Measurements from ENCODE around the gene SLC9A9.

SLC9A9 gene

GRCh38 chr3:143612541-143612940, 235.7 kb downstream of the SLC9A9 start:
- H3K9me3 ChIP-seq (replicated peaks; ENCODE audit: insufficient read depth, low read length) = no peaks in the 10 kb centered on the region
- no peaks in the 10 kb centered on the region for H3K36me3 ChIP-seq (replicated peaks; ENCODE audit: insufficient read depth, low read length)
- no peaks in the 10 kb centered on the region for H3K27me3 ChIP-seq (replicated peaks; ENCODE audit: insufficient read depth, low read length)
- no peak overlapping the region for H3K9ac ChIP-seq (ENCODE audit: low read length)
- no peak overlapping the region for H3K27ac ChIP-seq (ENCODE audit: low read length)
- no peaks in the 10 kb centered on the region for H3K9me2 ChIP-seq (replicated peaks; ENCODE audit: insufficient read depth, low read length)
- no peaks in the 10 kb centered on the region for H3K79me2 ChIP-seq (ENCODE audit: low read length)
- H3K4me2 ChIP-seq (ENCODE audit: low read depth, low read length) = no peak overlapping the region
- H2AFZ ChIP-seq (ENCODE audit: low read length) = no peak overlapping the region
- no peak for DNase-seq
- H3F3A ChIP-seq (ENCODE audit: insufficient read depth, low read length) = no peaks in the 10 kb centered on the region
- TF ChIP-seq EZH2 (optimal IDR thresholded peaks at IDR 0.05; ENCODE audit: low read depth, low read length) = no peak
- H3K4me3 ChIP-seq (ENCODE audit: low read length) = no peak overlapping the region
- H3K4me1 ChIP-seq (ENCODE audit: low read length) = no peaks in the 10 kb centered on the region
- H4K20me1 ChIP-seq (ENCODE audit: insufficient read depth, low read length) = no peaks in the 10 kb centered on the region

DNA sequence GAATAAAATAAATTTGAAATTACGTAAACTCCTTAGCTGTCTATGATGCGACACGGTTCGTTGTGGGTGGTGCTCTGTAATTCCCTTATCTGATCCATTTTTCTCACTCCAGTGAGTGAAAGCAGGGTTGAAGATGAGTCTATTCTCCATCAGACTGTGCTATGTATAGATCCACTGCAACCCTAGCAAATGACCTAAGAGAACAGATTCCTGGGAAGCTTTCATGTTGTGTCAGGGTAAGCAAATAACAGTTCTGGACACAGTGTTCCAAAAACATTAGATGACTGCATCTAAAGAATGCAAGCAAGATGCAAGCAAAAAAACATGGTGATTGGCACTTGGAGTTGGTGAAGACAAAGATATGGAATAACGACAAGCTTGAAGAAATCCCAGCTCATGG, 239.3 kb downstream of the SLC9A9 start:
- Histone ChIP-seq H3K27me3 (replicated peaks; ENCODE audit: insufficient read depth, low read length) (no peaks in the 10 kb centered on the region), H3K4me1 (ENCODE audit: low read length) (no peaks in the 10 kb centered on the region), H3K36me3 (replicated peaks; ENCODE audit: insufficient read depth, low read length) (no peaks in the 10 kb centered on the region), H2AFZ (ENCODE audit: low read length) (no peak overlapping the region), H3K27ac (ENCODE audit: low read length) (no peak overlapping the region), H3K9me3 (replicated peaks; ENCODE audit: insufficient read depth, low read length) (no peaks in the 10 kb centered on the region), H3K4me2 (ENCODE audit: low read depth, low read length) (no peak overlapping the region), H3K79me2 (ENCODE audit: low read length) (no peaks in the 10 kb centered on the region), H3K9ac (ENCODE audit: low read length) (no peak overlapping the region), H3K4me3 (ENCODE audit: low read length) (no peak overlapping the region), H4K20me1 (ENCODE audit: insufficient read depth, low read length) (no peaks in the 10 kb centered on the region), H3K9me2 (replicated peaks; ENCODE audit: insufficient read depth, low read length) (no peaks in the 10 kb centered on the region), H3F3A (ENCODE audit: insufficient read depth, low read length) (no peaks in the 10 kb centered on the region)
- DNase-seq = no peak
- TF ChIP-seq EZH2phosphoT487 (IDR thresholded peaks at IDR 0.05; ENCODE audit: low read length) (no peak), EZH2 (optimal IDR thresholded peaks at IDR 0.05; ENCODE audit: low read depth, low read length) (no peak)
- TF ChIP-seq, protein P1, sequence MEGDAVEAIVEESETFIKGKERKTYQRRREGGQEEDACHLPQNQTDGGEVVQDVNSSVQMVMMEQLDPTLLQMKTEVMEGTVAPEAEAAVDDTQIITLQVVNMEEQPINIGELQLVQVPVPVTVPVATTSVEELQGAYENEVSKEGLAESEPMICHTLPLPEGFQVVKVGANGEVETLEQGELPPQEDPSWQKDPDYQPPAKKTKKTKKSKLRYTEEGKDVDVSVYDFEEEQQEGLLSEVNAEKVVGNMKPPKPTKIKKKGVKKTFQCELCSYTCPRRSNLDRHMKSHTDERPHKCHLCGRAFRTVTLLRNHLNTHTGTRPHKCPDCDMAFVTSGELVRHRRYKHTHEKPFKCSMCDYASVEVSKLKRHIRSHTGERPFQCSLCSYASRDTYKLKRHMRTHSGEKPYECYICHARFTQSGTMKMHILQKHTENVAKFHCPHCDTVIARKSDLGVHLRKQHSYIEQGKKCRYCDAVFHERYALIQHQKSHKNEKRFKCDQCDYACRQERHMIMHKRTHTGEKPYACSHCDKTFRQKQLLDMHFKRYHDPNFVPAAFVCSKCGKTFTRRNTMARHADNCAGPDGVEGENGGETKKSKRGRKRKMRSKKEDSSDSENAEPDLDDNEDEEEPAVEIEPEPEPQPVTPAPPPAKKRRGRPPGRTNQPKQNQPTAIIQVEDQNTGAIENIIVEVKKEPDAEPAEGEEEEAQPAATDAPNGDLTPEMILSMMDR (IDR thresholded peaks at IDR 0.05; ENCODE audit: low read length) = no peak

DNA sequence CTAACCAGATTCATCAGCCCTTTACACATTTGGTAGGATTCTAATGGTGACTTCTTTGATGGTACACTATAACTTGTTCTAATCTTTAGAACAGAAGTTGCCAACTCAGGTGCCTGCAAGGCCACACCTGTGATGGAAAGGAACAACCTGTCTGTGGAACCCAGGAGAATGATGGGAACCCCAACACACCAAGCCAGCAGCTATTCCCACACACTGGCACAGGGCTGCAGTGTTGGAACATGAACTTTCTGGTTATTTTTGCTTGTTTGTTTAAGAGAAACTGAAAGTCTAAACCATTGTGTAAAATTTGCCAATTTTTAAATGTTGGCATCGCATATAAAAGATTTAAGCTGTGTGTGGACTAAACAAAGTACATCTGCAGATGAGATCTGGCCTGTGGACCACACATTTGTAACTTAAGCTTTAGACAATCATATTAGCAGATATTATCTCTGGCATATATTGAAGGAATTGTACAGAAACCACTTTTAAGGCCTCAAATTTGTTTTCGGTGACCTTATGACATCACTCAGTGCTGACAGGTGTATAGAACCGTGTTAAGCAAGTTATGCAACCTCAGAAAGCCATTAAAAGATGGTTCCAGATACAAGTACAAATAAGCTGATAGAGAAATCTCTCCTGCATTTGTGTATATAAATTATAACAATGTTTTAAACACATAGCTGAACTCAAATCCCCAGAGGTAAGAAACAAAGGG, 242.9 kb downstream of the SLC9A9 start:
- Histone ChIP-seq H3K36me3 (replicated peaks; ENCODE audit: insufficient read depth, low read length) (no peaks in the 10 kb centered on the region), H3K9me3 (replicated peaks; ENCODE audit: insufficient read depth, low read length) (no peaks in the 10 kb centered on the region), H3K27me3 (replicated peaks; ENCODE audit: insufficient read depth, low read length) (no peaks in the 10 kb centered on the region), H3F3A (ENCODE audit: insufficient read depth, low read length) (no peaks in the 10 kb centered on the region), H3K4me3 (ENCODE audit: low read length) (no peak overlapping the region), H3K4me1 (ENCODE audit: low read length) (no peaks in the 10 kb centered on the region), H3K79me2 (ENCODE audit: low read length) (no peaks in the 10 kb centered on the region), H3K9ac (ENCODE audit: low read length) (no peak overlapping the region), H3K27ac (ENCODE audit: low read length) (no peak overlapping the region), H2AFZ (ENCODE audit: low read length) (no peak overlapping the region), H4K20me1 (ENCODE audit: insufficient read depth, low read length) (no peaks in the 10 kb centered on the region), H3K4me2 (ENCODE audit: low read depth, low read length) (no peak overlapping the region), H3K9me2 (replicated peaks; ENCODE audit: insufficient read depth, low read length) (no peaks in the 10 kb centered on the region)
- DNase-seq = no peak
- TF ChIP-seq EZH2 (optimal IDR thresholded peaks at IDR 0.05; ENCODE audit: low read depth, low read length) = no peak
- TF ChIP-seq EZH2phosphoT487 (IDR thresholded peaks at IDR 0.05; ENCODE audit: low read length) = no peak

DNA sequence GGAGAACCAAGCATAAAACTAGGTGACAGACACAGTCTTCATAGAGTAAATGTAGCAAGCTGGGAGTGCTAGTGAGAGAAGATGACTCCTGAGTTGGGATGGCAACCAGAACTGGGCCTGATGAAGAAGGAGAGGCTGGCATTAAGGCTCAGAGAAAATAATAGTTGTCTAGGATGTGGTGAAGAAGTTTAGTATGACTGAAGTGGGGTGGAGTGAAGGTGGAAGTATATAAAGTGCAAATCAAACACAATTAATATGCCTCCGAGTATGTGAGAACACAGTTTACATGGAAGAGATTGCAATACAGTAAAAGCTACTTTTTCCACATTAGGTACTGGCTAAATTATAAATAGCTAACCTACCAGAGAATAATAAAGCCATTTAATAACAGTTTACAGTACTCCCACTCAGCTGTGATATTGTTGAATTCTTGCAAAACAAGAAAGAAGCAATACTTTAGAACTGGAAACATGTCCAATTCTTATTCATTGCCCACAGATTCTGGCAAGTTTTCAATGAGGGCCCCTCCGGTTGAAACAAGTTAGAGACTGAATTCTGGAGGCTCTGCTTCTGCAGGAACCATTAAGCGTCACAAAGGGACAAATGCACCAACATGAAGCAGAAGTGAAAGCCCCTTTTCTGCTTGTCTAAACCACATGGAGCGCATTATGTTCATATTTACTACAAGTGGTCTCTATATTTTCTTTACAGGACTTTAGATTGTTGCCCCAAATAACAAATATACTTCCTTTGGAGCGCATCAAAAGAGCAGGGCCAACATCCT, 243.7 kb downstream of the SLC9A9 start:
- Histone ChIP-seq H4K20me1 (ENCODE audit: insufficient read depth, low read length) (no peaks in the 10 kb centered on the region), H3K9ac (ENCODE audit: low read length) (no peak overlapping the region), H3F3A (ENCODE audit: insufficient read depth, low read length) (no peaks in the 10 kb centered on the region), H3K4me3 (ENCODE audit: low read length) (no peak overlapping the region), H3K27ac (ENCODE audit: low read length) (no peak overlapping the region), H3K9me2 (replicated peaks; ENCODE audit: insufficient read depth, low read length) (no peaks in the 10 kb centered on the region), H3K36me3 (replicated peaks; ENCODE audit: insufficient read depth, low read length) (no peaks in the 10 kb centered on the region), H3K27me3 (replicated peaks; ENCODE audit: insufficient read depth, low read length) (no peaks in the 10 kb centered on the region), H3K9me3 (replicated peaks; ENCODE audit: insufficient read depth, low read length) (no peaks in the 10 kb centered on the region), H3K4me2 (ENCODE audit: low read depth, low read length) (no peak overlapping the region), H2AFZ (ENCODE audit: low read length) (no peak overlapping the region), H3K79me2 (ENCODE audit: low read length) (no peaks in the 10 kb centered on the region), H3K4me1 (ENCODE audit: low read length) (no peaks in the 10 kb centered on the region)
- TF ChIP-seq, protein P1 (IDR thresholded peaks at IDR 0.05; ENCODE audit: low read length) = no peak
- TF ChIP-seq EZH2 (optimal IDR thresholded peaks at IDR 0.05; ENCODE audit: low read depth, low read length) (no peak), EZH2phosphoT487 (IDR thresholded peaks at IDR 0.05; ENCODE audit: low read length) (no peak)
- DNase-seq = no peak
